Subcutaneous adipose tissue (tissue), 4 donors: ENCODE data around the gene CCSER1. TPM values are rescaled to one million over a fixed set of nuclear protein-coding genes. Genes with fewer than 3 reads are reported as not detected.

Experiments used
- total RNA-seq, 4 donors: library from RNA; depleted of rRNA; stranded (reverse); fragments of >200 nt; gene quantifications; one replicate each; pipeline ENCODE4 v1.1.0, GENCODE V29; 2016
- TF ChIP-seq, protein P1 (sequence below): fragments of 450-650 bp; IDR thresholded peaks from one replicate; pipeline ENCODE4 v1.5.1; 2016; ENCODE audit warnings: low read depth, mild to moderate bottlenecking, control low read depth, antibody characterized with exemption, moderate library complexity

The CCSER1 gene
- total RNA-seq, 4 donors from 2014 or later = 8.0 to 18.1 (median 16.0) TPM

DNA sequence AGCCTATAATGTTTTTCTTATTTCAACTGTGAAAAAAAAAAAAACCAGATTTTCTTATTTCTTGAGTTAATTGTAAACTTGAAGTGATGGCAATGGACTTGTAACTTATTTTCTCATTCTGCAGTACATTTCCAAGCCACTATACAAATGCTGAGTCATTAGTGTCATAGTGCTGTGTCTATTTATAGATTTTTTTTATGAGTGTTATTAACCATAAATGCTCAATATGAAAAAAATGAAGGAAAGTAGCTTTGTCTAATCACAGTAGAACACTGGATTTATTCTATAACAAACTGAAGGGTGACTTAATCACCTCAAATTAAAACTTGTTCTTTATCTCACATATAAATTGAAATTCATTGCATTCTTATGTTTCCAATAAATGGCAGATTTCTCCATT, 718.6 kb downstream of the CCSER1 start:
- TF ChIP-seq, protein P1, sequence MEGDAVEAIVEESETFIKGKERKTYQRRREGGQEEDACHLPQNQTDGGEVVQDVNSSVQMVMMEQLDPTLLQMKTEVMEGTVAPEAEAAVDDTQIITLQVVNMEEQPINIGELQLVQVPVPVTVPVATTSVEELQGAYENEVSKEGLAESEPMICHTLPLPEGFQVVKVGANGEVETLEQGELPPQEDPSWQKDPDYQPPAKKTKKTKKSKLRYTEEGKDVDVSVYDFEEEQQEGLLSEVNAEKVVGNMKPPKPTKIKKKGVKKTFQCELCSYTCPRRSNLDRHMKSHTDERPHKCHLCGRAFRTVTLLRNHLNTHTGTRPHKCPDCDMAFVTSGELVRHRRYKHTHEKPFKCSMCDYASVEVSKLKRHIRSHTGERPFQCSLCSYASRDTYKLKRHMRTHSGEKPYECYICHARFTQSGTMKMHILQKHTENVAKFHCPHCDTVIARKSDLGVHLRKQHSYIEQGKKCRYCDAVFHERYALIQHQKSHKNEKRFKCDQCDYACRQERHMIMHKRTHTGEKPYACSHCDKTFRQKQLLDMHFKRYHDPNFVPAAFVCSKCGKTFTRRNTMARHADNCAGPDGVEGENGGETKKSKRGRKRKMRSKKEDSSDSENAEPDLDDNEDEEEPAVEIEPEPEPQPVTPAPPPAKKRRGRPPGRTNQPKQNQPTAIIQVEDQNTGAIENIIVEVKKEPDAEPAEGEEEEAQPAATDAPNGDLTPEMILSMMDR = no peak

GRCh38 chr4:90852237-90852636, 725.0 kb downstream of the CCSER1 start:
- TF ChIP-seq, protein P1 = no peak

DNA sequence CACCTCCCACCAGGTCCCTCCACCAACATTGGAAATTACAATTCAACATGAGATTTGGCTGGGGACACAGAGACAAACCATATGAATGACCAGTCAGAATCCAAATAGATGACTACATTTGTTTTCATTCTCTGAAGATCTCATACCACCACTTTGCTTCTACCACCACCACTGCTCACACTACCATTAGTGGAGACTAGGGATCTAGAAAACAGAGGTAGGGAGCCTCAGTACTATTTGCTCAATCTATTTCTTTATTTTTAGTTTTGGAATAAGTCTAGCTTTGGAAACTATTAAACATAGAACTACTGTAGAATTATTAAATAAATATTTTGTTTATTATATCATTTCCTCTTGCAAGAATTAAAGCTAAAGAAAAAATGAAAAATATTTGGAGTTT, 727.9 kb downstream of the CCSER1 start:
- TF ChIP-seq, protein P1 = no peak

DNA sequence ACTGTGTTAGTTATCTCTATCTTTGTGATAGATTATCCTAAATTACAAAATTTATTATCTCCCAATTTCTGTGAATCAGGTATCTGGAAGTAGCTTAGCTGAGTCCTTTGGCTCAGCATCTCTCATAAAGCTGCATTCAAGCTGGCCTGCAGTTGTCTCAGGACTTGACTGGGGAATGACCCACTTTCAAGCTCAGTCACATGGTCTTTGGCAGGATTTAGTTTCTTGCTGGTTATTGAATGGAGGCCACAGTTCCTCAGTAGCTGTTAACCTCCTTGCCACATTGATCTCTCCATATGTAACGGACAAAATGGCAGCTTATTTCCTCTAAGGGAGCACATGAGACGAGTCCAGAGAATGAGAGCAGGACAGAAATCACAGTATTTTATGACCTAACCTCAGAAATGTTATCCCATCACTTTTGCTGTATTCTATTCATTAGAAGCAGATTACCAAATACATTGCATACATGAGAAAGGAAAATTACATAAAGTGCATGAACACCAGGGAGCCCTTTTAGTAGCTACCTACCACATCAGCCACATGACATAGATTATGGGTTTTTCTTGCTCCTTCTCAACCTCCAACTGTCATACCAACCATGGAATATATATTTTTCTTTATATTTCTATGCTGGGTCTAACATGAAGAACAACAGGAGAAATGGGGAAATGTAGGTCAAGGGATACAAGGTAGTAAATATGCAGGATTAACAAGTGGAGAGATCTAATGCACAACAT, 730.1 kb downstream of the CCSER1 start:
- TF ChIP-seq, protein P1 = no peak

- TF ChIP-seq, protein P1 = no peak
These were observed 748.6 kb downstream of the CCSER1 start for GRCh38 chr4:90875791-90876190.

DNA sequence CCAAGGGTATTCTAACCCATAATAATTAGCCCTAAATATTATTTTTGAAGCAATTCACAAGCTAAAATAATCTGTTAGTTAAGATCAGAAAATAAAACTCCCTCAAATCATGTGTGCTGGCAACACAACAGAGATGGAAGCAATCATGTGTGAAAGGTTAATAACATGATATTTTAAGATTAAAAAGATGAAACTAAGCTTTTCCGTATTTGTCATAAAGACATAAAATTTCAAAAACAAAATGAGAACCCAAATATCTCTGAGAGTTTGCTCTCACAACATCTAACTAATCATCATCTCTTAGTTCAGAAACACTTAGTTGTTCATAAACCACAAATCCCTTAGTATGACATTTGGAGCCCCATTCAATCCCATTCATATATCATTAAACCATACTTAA, 749.1 kb downstream of the CCSER1 start:
- TF ChIP-seq, protein P1 = no peak

- TF ChIP-seq, protein P1 = no peak
These were observed 756.3 kb downstream of the CCSER1 start for GRCh38 chr4:90883519-90883918.
